Measurements from ENCODE around the gene DCLRE1C. TPM values are rescaled to one million over a fixed set of nuclear protein-coding genes. Genes with fewer than 3 reads are reported as not detected.

The DCLRE1C gene
- total and polyA plus RNA-seq, 9 of the 15 experiments (the other 6 are each of a cell fraction or from before 2014, with no cell fraction given) = 8.8 to 22.2 (median 13.9) TPM

GRCh38 chr10:14878266-14879123, 75.4 kb downstream of the DCLRE1C start, which contains the start of gene SUV39H2 (continued):
- no peak for TF ChIP-seq HES1 (IDR thresholded peaks at IDR 0.05; ENCODE audit: low read depth)
- no peak for TF ChIP-seq ZNF311 (CRISPR knock-in tag; IDR thresholded peaks at IDR 0.05)
- TF ChIP-seq CBX5 (IDR thresholded peaks at IDR 0.05; ENCODE audit: borderline replicate concordance, low read depth) = no peak
- no peak for TF ChIP-seq THRA (IDR thresholded peaks at IDR 0.05)
- peak; percentile 93 for TF ChIP-seq POLR2A (conservative IDR thresholded peaks at IDR 0.05)
- no peak for TF ChIP-seq ZNF75A (CRISPR knock-in tag; IDR thresholded peaks at IDR 0.05)
- TF ChIP-seq MTF1 (CRISPR knock-in tag; IDR thresholded peaks at IDR 0.05; ENCODE audit: borderline replicate concordance) = no peak
- peak; percentile 95 for TF ChIP-seq RBBP5 (IDR thresholded peaks at IDR 0.05; ENCODE audit: borderline replicate concordance, insufficient read depth, low read length, poor library complexity, severe bottlenecking)
- no peak for TF ChIP-seq OTX1 (CRISPR knock-in tag; IDR thresholded peaks at IDR 0.05)
- no peak for TF ChIP-seq NFRKB (IDR thresholded peaks at IDR 0.05; ENCODE audit: low read depth)
- no peak for TF ChIP-seq ZFPM2 (CRISPR knock-in tag; IDR thresholded peaks at IDR 0.05)
- TF ChIP-seq CBX3 (IDR thresholded peaks at IDR 0.05; ENCODE audit: borderline replicate concordance in 1 of 2, low read length in 2 of 2) = 0 out of 3 replicates have a peak, but pooled peaks of 1 of the 2 experiments have one; percentile 19
- peak; percentile 90 for TF ChIP-seq E2F4 (CRISPR knock-in tag; IDR thresholded peaks at IDR 0.05; ENCODE audit: low read depth)
- TF ChIP-seq CHCHD3 (CRISPR knock-in tag; IDR thresholded peaks at IDR 0.05) = no peak
- TF ChIP-seq SMAD3 (CRISPR knock-in tag; conservative IDR thresholded peaks at IDR 0.05) = no peak
- TF ChIP-seq, protein P1, sequence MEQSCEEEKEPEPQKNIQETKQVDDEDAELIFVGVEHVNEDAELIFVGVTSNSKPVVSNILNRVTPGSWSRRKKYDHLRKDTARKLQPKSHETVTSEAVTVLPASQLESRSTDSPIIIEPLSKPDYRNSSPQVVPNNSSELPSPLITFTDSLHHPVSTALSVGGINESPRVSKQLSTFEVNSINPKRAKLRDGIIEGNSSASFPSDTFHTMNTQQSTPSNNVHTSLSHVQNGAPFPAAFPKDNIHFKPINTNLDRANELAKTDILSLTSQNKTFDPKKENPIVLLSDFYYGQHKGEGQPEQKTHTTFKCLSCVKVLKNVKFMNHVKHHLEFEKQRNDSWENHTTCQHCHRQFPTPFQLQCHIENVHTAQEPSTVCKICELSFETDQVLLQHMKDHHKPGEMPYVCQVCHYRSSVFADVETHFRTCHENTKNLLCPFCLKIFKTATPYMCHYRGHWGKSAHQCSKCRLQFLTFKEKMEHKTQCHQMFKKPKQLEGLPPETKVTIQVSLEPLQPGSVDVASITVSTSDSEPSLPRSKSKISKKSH (CRISPR knock-in tag; IDR thresholded peaks at IDR 0.05) = no peak
- TF ChIP-seq ZNF384 (IDR thresholded peaks at IDR 0.05; ENCODE audit: low read depth, low read length) = no peak
- TF ChIP-seq MAFG (tag; conservative IDR thresholded peaks at IDR 0.05) = no peak
- TF ChIP-seq NCOR1 (IDR thresholded peaks at IDR 0.05) = no peak
- no peak for TF ChIP-seq ZNF696 (CRISPR knock-in tag; conservative IDR thresholded peaks at IDR 0.05)
- TF ChIP-seq HDAC2 (IDR thresholded peaks at IDR 0.05) = peak; percentile 80; the same call in 1 of the 2 replicates
- TF ChIP-seq PHB2 (IDR thresholded peaks at IDR 0.05; ENCODE audit: low read depth) = no peak
- no peak for TF ChIP-seq CC2D1A (IDR thresholded peaks at IDR 0.05)
- TF ChIP-seq, protein P2, sequence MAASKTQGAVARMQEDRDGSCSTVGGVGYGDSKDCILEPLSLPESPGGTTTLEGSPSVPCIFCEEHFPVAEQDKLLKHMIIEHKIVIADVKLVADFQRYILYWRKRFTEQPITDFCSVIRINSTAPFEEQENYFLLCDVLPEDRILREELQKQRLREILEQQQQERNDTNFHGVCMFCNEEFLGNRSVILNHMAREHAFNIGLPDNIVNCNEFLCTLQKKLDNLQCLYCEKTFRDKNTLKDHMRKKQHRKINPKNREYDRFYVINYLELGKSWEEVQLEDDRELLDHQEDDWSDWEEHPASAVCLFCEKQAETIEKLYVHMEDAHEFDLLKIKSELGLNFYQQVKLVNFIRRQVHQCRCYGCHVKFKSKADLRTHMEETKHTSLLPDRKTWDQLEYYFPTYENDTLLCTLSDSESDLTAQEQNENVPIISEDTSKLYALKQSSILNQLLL (CRISPR knock-in tag; IDR thresholded peaks at IDR 0.05; ENCODE audit: borderline replicate concordance) = no peak
- TF ChIP-seq GABPB1 (CRISPR knock-in tag; IDR thresholded peaks at IDR 0.05) = peak; percentile 76
